HepG2 (cell line): ENCODE data around the gene RASL10A. TPM values are rescaled to one million over a fixed set of nuclear protein-coding genes. Genes with fewer than 3 reads are reported as not detected.
A peak's percentile ranks its signal among the peaks of the same experiment; 100 is the strongest.

Source experiments
- ATAC-seq: fragments of 200-7000 bp; cut with Tn5 transposase; 3 replicates; pipeline ENCODE4 v1.9.1; 2020; ENCODE audit warnings: mild to moderate bottlenecking, moderate library complexity
- BruUV-seq: library from RNA; stranded (reverse); fragments of 400-500 nt; replicated peaks from 2 replicates; lab custom pipeline; 2021; lab: Mats Ljungman, UMichigan
- CTCF ChIA-PET: fragments of 300-600 bp; formaldehyde crosslinking; extraction: SDS; loops from one replicate; lab custom pipeline; 2021; ENCODE audit warnings: low total read pairs, inconsistent platforms, low intra/inter-chr PET ratio; lab: Yijun Ruan, JAX
- POLR2A ChIA-PET: fragments of 350-600 bp; sonication (Branson Sonifier 250); formaldehyde crosslinking; loops from one replicate; lab custom pipeline; 2020; ENCODE audit warnings: antibody characterized with exemption, inconsistent platforms; lab: Yijun Ruan, JAX
- DNase-seq: peaks from one replicate; pipeline ENCODE4 v3.0.0-alpha.2; 2015; ENCODE audit warnings: low spot score
- FAIRE-seq: peaks from 3 replicates; lab custom pipeline; 2011; peaks lifted over from hg19 to GRCh38; lab: Jason Lieb, UNC
- H2AFZ ChIP-seq: one replicate; pipeline ENCODE4 v1.6.1; 2011; ENCODE audit warnings: low read length, inconsistent platforms
- H3K27ac ChIP-seq: fragments of 300-600 bp; 3 replicates; pipeline ENCODE4 v1.8.0; 2011; ENCODE audit warnings: mixed run types, mild to moderate bottlenecking, mixed read lengths, low read length, inconsistent platforms; ENCODE audit not compliant: insufficient read depth; ENCODE audit errors: extremely low read length
- H3K27me3 ChIP-seq, 2 experiments: fragments of 200-600 bp in 1 of 2; 2 replicates in 1 of 2; 3 replicates in 1 of 2; pipeline versions ENCODE4 v1.6.0 to v1.8.0; 2011; ENCODE audit warnings: low read length in 2 of 2, mild to moderate bottlenecking in 2 of 2, moderate library complexity in 2 of 2, inconsistent platforms in 1 of 2; ENCODE audit not compliant: insufficient read depth in 2 of 2, control insufficient read depth in 1 of 2
- H3K36me3 ChIP-seq, 2 experiments: fragments of 200-600 bp in 1 of 2; replicated peaks in 1 of 2; 2 replicates in 1 of 2; 3 replicates in 1 of 2; pipeline versions ENCODE4 v1.5.1 to v1.8.0; 2011; ENCODE audit warnings: low read length in 2 of 2, inconsistent platforms in 1 of 2; ENCODE audit not compliant: insufficient read depth in 2 of 2, control insufficient read depth in 1 of 2
- H3K4me1 ChIP-seq: 2 replicates; pipeline ENCODE4 v1.5.1; 2012; ENCODE audit warnings: low read length, inconsistent platforms; ENCODE audit not compliant: insufficient read depth
- H3K4me2 ChIP-seq: 2 replicates; pipeline ENCODE4 v1.6.0; 2011; ENCODE audit warnings: low read depth, low read length, inconsistent platforms
- H3K4me3 ChIP-seq, 3 experiments: fragments of 200-600 bp in 1 of 3; sonication (generic), shearing (Covaris generic) in 1 of 3; replicated peaks in 1 of 3; 2 replicates each; pipeline ENCODE4 v1.5.1; 2011 to 2016; ENCODE audit warnings: low read length in 3 of 3, inconsistent platforms in 2 of 3, low read depth in 2 of 3, mild to moderate bottlenecking in 2 of 3, control low read depth in 1 of 3, mixed read lengths in 1 of 3; ENCODE audit not compliant: insufficient read depth in 1 of 3
- H3K79me2 ChIP-seq: one replicate; pipeline ENCODE4 v1.6.1; 2011; ENCODE audit warnings: low read length, inconsistent platforms; ENCODE audit not compliant: insufficient read depth
- H3K9ac ChIP-seq: 2 replicates; pipeline ENCODE4 v1.6.0; 2011; ENCODE audit warnings: mild to moderate bottlenecking, low read depth, low read length, inconsistent platforms; ENCODE audit not compliant: insufficient read depth
- H3K9me3 ChIP-seq: 2 replicates; pipeline ENCODE4 v1.5.1; 2012; ENCODE audit warnings: mild to moderate bottlenecking, low read length
- H4K20me1 ChIP-seq: 2 replicates; pipeline ENCODE4 v1.6.0; 2011; ENCODE audit warnings: inconsistent platforms, mild to moderate bottlenecking, low read length, moderate library complexity; ENCODE audit not compliant: insufficient read depth
- FOXP4 ChIP-seq: sonication (generic); formaldehyde crosslinking; IDR thresholded peaks from 2 replicates; pipeline ENCODE4 v1.4.0; 2020; ENCODE audit warnings: missing genetic modification reagents
- MTF1 ChIP-seq: sonication (generic); formaldehyde crosslinking; IDR thresholded peaks from 2 replicates; pipeline ENCODE4 v1.5.0; 2020; ENCODE audit warnings: missing genetic modification reagents
- TAF15 ChIP-seq: fragments of 200-400 bp; formaldehyde crosslinking; IDR thresholded peaks from one replicate; pipeline ENCODE4 v1.6.1; 2018; ENCODE audit warnings: mild to moderate bottlenecking, low read depth, low read length; ENCODE audit not compliant: poor library complexity, severe bottlenecking
- WGBS: methylation state at CpG from one replicate; pipeline ENCODE4 v1.1.6; 2017; ENCODE audit warnings: low lambda C conversion rate; 5-methylcytosine and 5-hydroxymethylcytosine counted together
- in situ Hi-C: cut with HindIII; loops from 2 replicates; pipeline ENCODE4 v1.10.0; 2017; ENCODE audit warnings: low pct_unique_long_range_greater_than_20kb; ENCODE audit not compliant: extremely low pct_ligation_motif_present
- intact Hi-C: fragments of 100-400 bp; cut with micrococcal nuclease; formaldehyde crosslinking; loops from one replicate; pipeline ENCODE4 v1.10.0; 2022; ENCODE audit not compliant: unreplicated experiment
- polyA plus RNA-seq, 8 experiments: library from polyadenylated mRNA; depleted of rRNA in 3 of 8; stranded (reverse) in 7 of 8; unstranded in 1 of 8; fragments of >200 nt; fragmentation: Illumina TruSeq in 4 of 8; extraction: Trizol in 4 of 8; gene quantifications; 2 replicates each; pipeline versions ENCODE4 v1.2.1 to v1.2.3, GENCODE V29; 2011 to 2016; ENCODE audit warnings: low read depth in 4 of 8, missing spikeins in 1 of 8, mixed read lengths in 1 of 8; ENCODE audit not compliant: insufficient read depth in 1 of 8
- total RNA-seq, 5 experiments: library from RNA; depleted of rRNA; stranded (reverse); fragments of >200 nt; fragmentation: Illumina TruSeq; extraction: Trizol; gene quantifications; 2 replicates each; pipeline ENCODE4 v1.2.3, GENCODE V29; 2016; ENCODE audit warnings: low read depth in 1 of 5

The RASL10A gene
- total and polyA plus RNA-seq, 2 of the 13 experiments (the other 11 are each of a cell fraction or from before 2014, with no cell fraction given), result 0.05 to 0.22 TPM

DNA sequence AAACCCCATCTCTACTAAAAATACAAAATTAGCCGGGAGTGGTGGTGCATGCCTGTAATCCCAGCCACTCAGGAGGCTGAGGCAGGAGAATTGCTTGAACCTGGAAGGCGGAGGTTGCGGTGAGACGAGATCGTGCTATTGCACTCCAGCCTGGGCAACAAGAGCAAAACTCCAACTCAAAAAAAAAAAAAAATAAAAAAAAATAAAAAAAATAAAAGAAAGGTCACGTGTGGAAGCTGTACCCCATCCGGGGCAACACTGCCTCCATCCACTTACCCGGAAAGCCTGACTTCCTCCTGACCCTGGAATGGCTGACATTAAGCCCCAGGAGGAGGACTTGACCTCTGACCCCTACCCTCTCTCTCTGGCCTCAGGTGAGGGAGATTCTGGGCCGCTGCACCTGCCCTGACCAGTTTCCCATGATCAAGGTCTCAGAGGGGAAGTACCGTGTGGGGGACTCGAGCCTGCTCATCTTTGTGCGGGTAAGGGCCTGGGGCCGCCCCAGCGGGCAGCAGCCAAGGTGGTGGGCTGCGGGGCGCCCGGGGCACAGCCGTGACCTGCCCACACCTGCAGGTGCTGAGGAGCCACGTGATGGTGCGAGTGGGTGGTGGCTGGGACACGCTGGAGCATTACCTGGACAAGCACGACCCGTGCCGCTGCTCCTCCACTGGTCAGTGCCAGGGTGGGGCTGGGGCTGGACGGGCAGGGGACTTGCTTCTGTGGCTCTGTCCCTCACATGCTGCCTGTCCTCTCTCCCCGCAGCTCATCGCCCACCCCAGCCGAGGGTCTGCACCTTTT, 5.2 kb downstream of the RASL10A start:
- intact Hi-C loops, result no loop called here
- WGBS, result 58% methylated on average over 14 of the region's 28 CpGs
- FAIRE-seq (no peak), ATAC-seq (no peak), DNase-seq (no peak)
- in situ Hi-C loops, result no loop called here
- no peak overlapping the region for H3K9ac ChIP-seq
- CTCF ChIA-PET, result no interaction called here
- peaks cover 66% of the 10 kb centered on the region for H3K4me1 ChIP-seq
- no TSS peak for BruUV-seq
- no peaks in the 10 kb centered on the region for H4K20me1 ChIP-seq
- POLR2A ChIA-PET, result no interaction called here
- no peaks in the 10 kb centered on the region for H3K36me3 ChIP-seq
- peaks cover 5 to 23% of the 10 kb centered on the region in 2 experiments; a peak in 4 of 5 replicates for H3K27me3 ChIP-seq
- H3K9me3 ChIP-seq, result no peaks in the 10 kb centered on the region
- H3K4me2 ChIP-seq, result no peak overlapping the region; the same call in 1 of the 2 replicates
- no peak overlapping the region for H3K4me3 ChIP-seq
- H3K27ac ChIP-seq, result no peak overlapping the region
- TF ChIP-seq FOXP4 (CRISPR knock-in tag) (no peak), TAF15 (peak; percentile 14), MTF1 (CRISPR knock-in tag) (no peak)
- H2AFZ ChIP-seq, result no peak overlapping the region
- H3K79me2 ChIP-seq, result no peaks in the 10 kb centered on the region
